Measurements from ENCODE around the gene OTC.

OTC gene

GRCh38 chrX:38352362-38352761 lies at the start of gene OTC:
OTC (plus strand) TSS chrX:38352604; CDS start chrX:38352697, 93 bp downstream.
- DNase-seq (ENCODE audit: low read depth in 2 of 2): no peak

DNA sequence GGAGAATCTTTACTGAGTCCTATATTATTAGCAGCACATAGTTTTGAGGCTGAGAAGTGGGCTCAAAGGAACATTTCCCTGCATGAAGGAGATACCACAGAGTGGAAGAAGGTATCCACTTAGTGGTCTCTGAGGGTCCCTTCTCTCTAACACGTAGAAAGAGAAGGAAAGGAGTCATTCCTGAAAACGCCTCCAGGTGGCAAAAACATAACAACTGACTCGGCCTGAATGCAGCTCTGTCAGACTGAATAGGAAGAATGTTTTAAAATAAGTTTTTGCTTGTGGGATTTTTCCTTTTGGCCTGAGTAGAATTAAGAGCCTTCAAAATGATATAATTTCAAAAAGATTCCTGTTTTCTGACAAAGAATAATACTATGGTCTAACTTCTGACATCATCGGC lies 48.4 kb upstream of the OTC start:
- DNase-seq (ENCODE audit: low read depth in 2 of 2): no peak

DNA sequence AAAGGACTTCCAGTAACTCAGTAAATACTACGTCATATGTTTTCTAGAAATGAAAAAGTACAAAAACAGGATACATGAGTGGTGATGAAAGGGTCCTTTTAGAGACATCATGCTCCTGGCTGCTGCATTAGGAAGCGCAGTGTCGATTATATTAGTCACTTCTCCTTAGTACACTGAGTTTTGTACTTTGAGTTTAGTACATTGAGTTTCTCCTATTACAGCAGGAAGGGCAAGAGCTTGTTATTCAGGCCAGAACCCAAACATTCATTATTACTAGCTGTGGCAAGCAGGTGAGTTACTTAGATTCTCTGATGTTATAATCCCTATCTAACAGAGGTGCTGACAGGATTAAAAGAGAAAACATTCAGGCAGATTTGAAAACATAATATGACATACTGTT lies 46.4 kb upstream of the OTC start:
- no peak for DNase-seq (ENCODE audit: low read depth in 2 of 2)

DNA sequence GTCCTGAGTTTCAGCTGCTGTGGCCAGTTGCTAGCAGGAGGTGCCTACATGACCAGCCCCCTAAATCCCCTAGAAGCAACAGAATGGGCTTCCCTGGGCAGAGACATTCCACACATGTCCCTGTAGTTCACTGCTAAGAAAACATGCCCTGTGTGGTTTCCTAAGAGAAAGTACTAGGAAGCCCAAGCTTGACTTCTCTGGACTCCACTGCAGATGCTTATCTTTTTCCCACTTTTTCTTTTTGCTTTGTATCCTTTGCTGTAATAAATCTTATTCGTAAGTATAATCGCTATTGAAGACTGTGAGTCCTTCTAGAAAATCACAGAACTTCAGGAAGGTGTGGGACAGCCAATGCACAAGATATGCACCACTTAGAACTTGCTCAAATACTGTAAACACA lies 40.7 kb upstream of the OTC start:
- no peak for DNase-seq (ENCODE audit: low read depth in 2 of 2)

- no peak for DNase-seq (ENCODE audit: low read depth in 2 of 2)
Measured at GRCh38 chrX:38312436-38312835, 40.0 kb upstream of the OTC start.

DNA sequence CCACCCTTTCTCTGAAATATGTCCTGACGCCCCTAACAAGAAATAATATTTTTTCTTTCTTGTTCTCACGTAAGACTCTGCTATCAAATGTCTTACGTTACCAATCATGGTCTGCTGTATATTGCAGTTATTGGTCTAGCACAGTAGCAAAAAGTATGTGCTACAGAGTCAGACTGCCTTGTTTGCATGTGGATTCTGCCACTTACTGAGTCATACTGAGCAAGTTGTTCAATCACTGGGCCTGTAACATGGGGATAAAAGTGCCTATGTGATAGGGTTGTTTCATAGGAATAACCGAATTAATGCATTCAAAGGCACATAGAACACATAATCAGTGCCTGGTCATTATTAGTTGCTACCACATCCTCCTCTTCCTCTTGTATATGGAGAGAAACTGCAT lies 39.2 kb upstream of the OTC start:
- no peak for DNase-seq (ENCODE audit: low read depth in 2 of 2)

DNA sequence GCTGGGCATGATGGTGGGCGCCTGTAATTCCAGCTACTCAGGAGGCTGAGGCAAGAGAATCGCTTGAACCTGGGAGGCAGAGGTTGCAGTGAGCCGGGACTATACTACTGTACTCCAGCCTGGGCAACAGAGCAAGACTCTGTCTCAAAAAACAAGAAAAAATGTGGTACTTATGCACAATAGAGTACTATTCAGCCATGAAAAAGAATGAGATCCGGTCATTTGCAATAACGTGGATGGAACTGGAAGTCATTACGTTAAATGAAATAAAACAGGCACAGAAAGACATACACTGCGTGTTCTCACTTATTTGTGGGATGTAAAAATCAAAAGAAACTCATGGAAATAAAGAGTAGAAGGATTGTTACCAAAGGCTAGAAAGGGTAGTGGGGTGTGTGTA lies 37.2 kb upstream of the OTC start:
- DNase-seq (ENCODE audit: low read depth in 2 of 2): no peak

- no peak for DNase-seq (ENCODE audit: low read depth in 2 of 2)
Measured at GRCh38 chrX:38318196-38318595, 34.2 kb upstream of the OTC start.

GRCh38 chrX:38318606-38319005 lies 33.8 kb upstream of the OTC start:
- DNase-seq (ENCODE audit: low read depth in 2 of 2): no peak

- no peak for DNase-seq (ENCODE audit: low read depth in 2 of 2)
Measured at GRCh38 chrX:38320819-38321218, 31.6 kb upstream of the OTC start.

DNA sequence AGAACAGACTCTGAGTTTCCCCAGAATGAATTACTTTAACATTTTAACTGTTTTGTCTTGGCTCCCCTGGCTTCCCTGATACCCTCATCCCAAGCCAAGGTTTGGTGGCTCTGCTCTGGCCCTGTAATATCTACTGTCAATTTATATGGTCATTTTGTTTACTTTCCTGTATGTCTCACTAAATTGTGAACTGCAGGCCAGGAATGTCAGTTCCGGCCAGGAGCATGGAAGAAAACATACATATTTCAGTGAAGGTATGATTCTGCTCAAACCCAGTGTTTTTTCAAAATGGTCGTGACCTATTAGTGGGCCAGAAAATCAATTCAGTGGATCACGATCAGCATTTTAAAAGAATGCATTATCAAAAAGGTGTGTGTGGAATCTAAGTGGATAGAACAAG lies 26.3 kb upstream of the OTC start:
- no peak for DNase-seq (ENCODE audit: low read depth in 2 of 2)

- DNase-seq (ENCODE audit: low read depth in 2 of 2): peak; percentile 76 to 84
Measured at GRCh38 chrX:38327007-38327774, 25.2 kb upstream of the OTC start, which contains the start of gene RPGR. RPGR (minus strand) TSS chrX:38327509; CDS start chrX:38327367, 142 bp downstream.

DNA sequence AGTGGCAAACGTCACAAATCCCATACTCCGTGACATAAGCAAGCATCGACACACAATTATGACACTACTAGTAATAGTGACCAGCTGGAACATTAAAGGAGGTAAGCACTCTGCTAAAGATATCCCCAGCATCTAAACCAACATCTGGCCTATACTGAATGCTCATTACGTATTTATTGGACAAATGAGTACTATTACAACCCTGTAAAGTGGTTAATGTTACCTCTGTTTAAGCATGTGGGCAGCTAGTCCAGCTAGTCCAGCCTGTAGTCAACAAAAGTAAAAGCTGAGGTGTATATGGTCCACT lies 24.7 kb upstream of the OTC start:
- DNase-seq (ENCODE audit: low read depth in 2 of 2): no peak

- DNase-seq (ENCODE audit: low read depth in 2 of 2): no peak
Measured at GRCh38 chrX:38332505-38332904, 19.9 kb upstream of the OTC start.

GRCh38 chrX:38335382-38335781 lies 17.0 kb upstream of the OTC start:
- no peak for DNase-seq (ENCODE audit: low read depth in 2 of 2)

- no peak for DNase-seq (ENCODE audit: low read depth in 2 of 2)
Measured at GRCh38 chrX:38336538-38337240, 15.7 kb upstream of the OTC start.

- no peak for DNase-seq (ENCODE audit: low read depth in 2 of 2)
Measured at GRCh38 chrX:38341442-38341841, 11.0 kb upstream of the OTC start.

DNA sequence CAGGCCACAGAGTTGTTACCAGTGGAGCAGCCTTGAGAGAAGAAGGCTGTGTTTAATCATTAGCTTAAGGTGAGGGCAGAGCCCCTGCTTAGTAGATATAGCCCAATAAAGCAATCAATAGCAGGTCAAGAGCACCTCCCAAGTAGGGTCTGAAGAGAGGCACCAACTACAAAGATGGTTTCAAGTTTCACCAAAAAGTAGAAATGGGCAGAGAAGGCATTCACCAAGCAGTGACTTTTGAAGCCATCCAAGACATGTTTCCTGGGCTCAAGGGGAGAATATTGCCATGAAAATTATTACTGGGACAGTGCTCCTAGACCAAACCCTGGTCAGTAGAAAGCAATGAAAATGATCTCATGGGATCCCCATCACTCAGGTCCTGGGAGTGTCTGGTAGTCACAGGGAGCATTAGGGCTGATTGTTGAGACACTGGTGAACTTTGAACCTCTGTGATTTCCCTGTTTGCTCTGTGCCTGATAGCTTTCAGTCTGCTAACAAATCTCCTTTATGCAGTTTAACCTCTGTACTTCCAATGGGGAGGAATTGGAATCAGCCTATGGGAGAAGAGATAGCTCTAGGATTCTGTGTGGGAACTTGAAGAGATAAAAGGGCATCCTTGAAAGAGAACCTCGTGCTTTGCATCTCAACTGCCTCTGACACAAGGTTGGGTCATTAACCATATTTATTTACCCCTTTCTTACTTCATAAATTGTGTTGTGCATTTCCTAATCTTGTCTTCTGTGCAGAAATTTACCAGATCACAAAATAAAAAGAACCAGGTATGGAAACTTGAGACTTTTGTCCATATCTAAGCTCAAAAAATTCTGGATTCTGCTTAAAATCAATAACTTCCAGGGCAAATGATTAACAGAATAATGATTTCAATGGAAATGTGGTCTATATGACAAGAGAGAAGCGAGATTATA lies 9.3 kb upstream of the OTC start:
- DNase-seq (ENCODE audit: low read depth in 2 of 2): no peak

DNA sequence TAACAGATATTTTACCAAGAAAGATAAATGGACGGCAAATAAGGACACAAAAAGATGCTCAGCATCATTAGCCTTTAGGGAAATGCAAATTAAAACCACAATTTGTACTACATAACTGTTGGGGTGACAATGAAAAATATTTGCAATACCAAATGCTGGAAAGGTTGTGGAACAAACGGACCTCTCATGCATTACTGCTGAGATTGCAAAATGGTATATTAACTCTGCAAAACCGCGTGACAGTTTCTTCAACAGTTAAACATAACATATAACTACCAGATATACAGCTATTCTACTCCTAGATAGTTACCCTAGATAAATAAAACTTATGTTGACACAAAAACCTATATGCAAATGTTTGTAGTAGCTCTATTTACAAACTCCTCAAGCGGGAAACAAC lies 6.3 kb upstream of the OTC start:
- no peak for DNase-seq (ENCODE audit: low read depth in 2 of 2)

GRCh38 chrX:38347136-38347535 lies 5.3 kb upstream of the OTC start:
- no peak for DNase-seq (ENCODE audit: low read depth in 2 of 2)

GRCh38 chrX:38351346-38351745 lies 1.1 kb upstream of the OTC start:
- DNase-seq (ENCODE audit: low read depth in 2 of 2): no peak

- no peak for DNase-seq (ENCODE audit: low read depth in 2 of 2)
Measured at GRCh38 chrX:38356401-38356800, 4.0 kb downstream of the OTC start.

All from stimulated activated CD4-positive, alpha-beta T cell treated with anti-CD3 and anti-CD28 coated beads, Interleukin-1b, Interleukin-23, amount 100 ng/mL, for 4 hours (primary cell).